GM23338 (cell line): ENCODE data around the gene C4BPB. TPM values are rescaled to one million over a fixed set of nuclear protein-coding genes. Genes with fewer than 3 reads are reported as not detected.

ENCODE experiments used
- ATAC-seq: fragments of 200-7000 bp; cut with Tn5 transposase; 3 replicates; pipeline ENCODE4 v1.9.1; 2020
- DNase-seq: peaks from one replicate; pipeline ENCODE4 v3.0.0-alpha.2; 2015; ENCODE audit warnings: low spot score
- H2AFZ ChIP-seq: fragments of 200-600 bp; sonication (generic); 2 replicates; pipeline ENCODE4 v1.8.0; 2016; ENCODE audit warnings: antibody characterized with exemption, mild to moderate bottlenecking, moderate library complexity
- H3F3A ChIP-seq: fragments of 200-600 bp; sonication (generic); replicated peaks from 2 replicates; pipeline ENCODE4 v1.8.0; 2017; ENCODE audit warnings: antibody characterized with exemption, mixed run types, low read depth
- H3K27ac ChIP-seq: fragments of 200-600 bp; sonication (generic); 2 replicates; pipeline ENCODE4 v1.6.1; 2016; ENCODE audit warnings: low read depth
- H3K27me3 ChIP-seq: fragments of 200-600 bp; sonication (generic); 2 replicates; pipeline ENCODE4 v1.8.0; 2016; ENCODE audit warnings: mild to moderate bottlenecking, mixed run types, moderate library complexity; ENCODE audit not compliant: insufficient read depth
- H3K36me3 ChIP-seq: fragments of 200-600 bp; sonication (generic); 2 replicates; pipeline ENCODE4 v1.8.0; 2016; ENCODE audit warnings: mild to moderate bottlenecking; ENCODE audit not compliant: insufficient read depth
- H3K4me1 ChIP-seq: fragments of 200-600 bp; sonication (generic); 2 replicates; pipeline ENCODE4 v1.8.0; 2016; ENCODE audit warnings: mild to moderate bottlenecking, moderate library complexity; ENCODE audit not compliant: insufficient read depth
- H3K4me2 ChIP-seq: fragments of 200-600 bp; sonication (generic); 2 replicates; pipeline ENCODE4 v1.7.1; 2017; ENCODE audit warnings: mixed run types
- H3K4me3 ChIP-seq: fragments of 200-600 bp; sonication (generic); 2 replicates; pipeline ENCODE4 v1.6.1; 2016; ENCODE audit warnings: mixed run types
- H3K79me2 ChIP-seq: fragments of 200-600 bp; sonication (generic); replicated peaks from 2 replicates; pipeline ENCODE4 v1.8.0; 2017; ENCODE audit warnings: mild to moderate bottlenecking; ENCODE audit not compliant: insufficient read depth
- H3K9me2 ChIP-seq: fragments of 200-600 bp; sonication (generic); 2 replicates; pipeline ENCODE4 v1.8.0; 2017; ENCODE audit not compliant: insufficient read depth
- H4K20me1 ChIP-seq: fragments of 200-600 bp; sonication (generic); replicated peaks from 2 replicates; pipeline ENCODE4 v1.8.0; 2017; ENCODE audit warnings: mild to moderate bottlenecking; ENCODE audit not compliant: insufficient read depth
- H3K27ac Mint-ChIP-seq: 2 replicates; pipeline ENCODE4 v1.8.0; 2020; ENCODE audit warnings: inconsistent platforms, mild to moderate bottlenecking, moderate library complexity, mixed read lengths
- H3K27me3 Mint-ChIP-seq: 3 replicates; pipeline ENCODE4 v1.8.0; 2022; ENCODE audit warnings: low read depth, mild to moderate bottlenecking, moderate library complexity, mixed read lengths, inconsistent platforms; ENCODE audit not compliant: insufficient read depth, poor library complexity
- H3K36me3 Mint-ChIP-seq: 3 replicates; pipeline ENCODE4 v1.8.0; 2021; ENCODE audit warnings: low read depth, mild to moderate bottlenecking, inconsistent platforms, moderate library complexity, mixed read lengths
- H3K4me1 Mint-ChIP-seq: 3 replicates; pipeline ENCODE4 v1.8.0; 2020; ENCODE audit warnings: mild to moderate bottlenecking, inconsistent platforms, mixed read lengths
- H3K4me3 Mint-ChIP-seq: 3 replicates; pipeline ENCODE4 v1.8.0; 2021; ENCODE audit warnings: moderate library complexity, mild to moderate bottlenecking, inconsistent platforms, mixed read lengths
- H3K9me3 Mint-ChIP-seq: 3 replicates; pipeline ENCODE4 v1.8.0; 2020; ENCODE audit warnings: moderate library complexity, mild to moderate bottlenecking, inconsistent platforms, mixed read lengths
- CREB1 ChIP-seq: fragments of 250-450 bp; sonication (Bioruptor Pico); IDR thresholded peaks from 2 replicates; pipeline ENCODE4 v1.5.0; 2020; ENCODE audit warnings: low read depth, mild to moderate bottlenecking, moderate library complexity
- CTCF ChIP-seq, 2 experiments: fragments of 200-600 bp in 1 of 2; sonication (generic) in 1 of 2; conservative IDR thresholded peaks; 2 replicates each; pipeline versions ENCODE4 v1.5.1 to v1.6.1; 2016 to 2017; ENCODE audit warnings: antibody characterized with exemption in 2 of 2, low read depth in 2 of 2, mild to moderate bottlenecking in 2 of 2, moderate library complexity in 1 of 2
- ETS1 ChIP-seq: IDR thresholded peaks from 2 replicates; pipeline ENCODE4 v1.6.1; 2016; ENCODE audit warnings: antibody characterized with exemption
- EZH2 ChIP-seq: fragments of 200-600 bp; sonication (generic); IDR thresholded peaks from one replicate; pipeline ENCODE4 v1.8.0; 2017; ENCODE audit warnings: antibody characterized with exemption, mild to moderate bottlenecking, low read depth; ENCODE audit not compliant: unreplicated experiment
- EZH2phosphoT487 ChIP-seq: fragments of 200-600 bp; sonication (generic); IDR thresholded peaks from one replicate; pipeline ENCODE4 v1.8.1; 2018; ENCODE audit warnings: antibody characterized with exemption; ENCODE audit not compliant: unreplicated experiment
- JUNB ChIP-seq: IDR thresholded peaks from one replicate; pipeline ENCODE4 v1.6.1; 2016; ENCODE audit warnings: antibody characterized with exemption; ENCODE audit not compliant: unreplicated experiment
- NANOG ChIP-seq: IDR thresholded peaks from 2 replicates; pipeline ENCODE4 v1.6.1; 2016; ENCODE audit warnings: antibody characterized with exemption, borderline replicate concordance
- POLR2AphosphoS5 ChIP-seq: IDR thresholded peaks from 2 replicates; pipeline ENCODE4 v1.6.1; 2016; ENCODE audit warnings: antibody characterized with exemption, low read depth
- REST ChIP-seq: IDR thresholded peaks from one replicate; pipeline ENCODE4 v1.6.1; 2018; ENCODE audit warnings: antibody characterized with exemption; ENCODE audit not compliant: unreplicated experiment
- STAT1 ChIP-seq: IDR thresholded peaks from one replicate; pipeline ENCODE4 v1.6.1; 2016; ENCODE audit warnings: antibody characterized with exemption; ENCODE audit not compliant: unreplicated experiment
- ZNF114 ChIP-seq: fragments of 250-450 bp; sonication (Bioruptor Pico); IDR thresholded peaks from 2 replicates; pipeline ENCODE4 v1.5.0; 2020; ENCODE audit warnings: mild to moderate bottlenecking, moderate library complexity
- ZNF331 ChIP-seq: fragments of 250-450 bp; sonication (Bioruptor Pico); IDR thresholded peaks from 2 replicates; pipeline ENCODE4 v1.5.0; 2020; ENCODE audit warnings: low read depth, mild to moderate bottlenecking, moderate library complexity
- ZNF462 ChIP-seq: fragments of 250-450 bp; sonication (Bioruptor Pico); IDR thresholded peaks from 2 replicates; pipeline ENCODE4 v1.5.0; 2020; ENCODE audit warnings: mild to moderate bottlenecking, moderate library complexity
- polyA plus RNA-seq: library from polyadenylated mRNA; unstranded; fragments of >200 nt; fragmentation: Nextera tagmentation; extraction: Ambion mirVana; gene quantifications from 2 replicates; pipeline ENCODE4 v1.2.1, GENCODE V29; 2016
- total RNA-seq: library from RNA; depleted of rRNA; stranded (reverse); fragments of >200 nt; shearing (Covaris generic); gene quantifications from 2 replicates; pipeline ENCODE4 v1.2.3, GENCODE V29; 2014

The C4BPB gene
- total and polyA plus RNA-seq, 2 experiments from 2014 or later, result not detected

- TF ChIP-seq REST (no peak), JUNB (no peak)
Measured at GRCh38 chr1:207139616-207140015, 51.0 kb downstream of the C4BPB start (continued).

- Histone ChIP-seq H3K4me1 (no peaks in the 10 kb centered on the region), H3K27ac (no peak overlapping the region), H3K36me3 (no peaks in the 10 kb centered on the region), H3K4me2 (no peak overlapping the region), H3K4me3 (no peak overlapping the region), H3F3A (no peaks in the 10 kb centered on the region), H3K79me2 (no peaks in the 10 kb centered on the region), H4K20me1 (no peaks in the 10 kb centered on the region), H3K9me2 (peaks cover 6% of the 10 kb centered on the region; the same call in 1 of the 2 replicates), H3K27me3 (no peaks in the 10 kb centered on the region), H2AFZ (no peak overlapping the region)
- no peak overlapping the region for H3K27ac Mint-ChIP-seq
- no peaks in the 10 kb centered on the region for H3K36me3 Mint-ChIP-seq
- H3K9me3 Mint-ChIP-seq, result no peaks in the 10 kb centered on the region
- no peak overlapping the region for H3K4me3 Mint-ChIP-seq
- H3K4me1 Mint-ChIP-seq, result no peaks in the 10 kb centered on the region
- H3K27me3 Mint-ChIP-seq, result no peaks in the 10 kb centered on the region
- no peak for ATAC-seq
- DNase-seq, result no peak
- no peak for TF ChIP-seq ZNF114 (CRISPR knock-in tag)
- no peak for TF ChIP-seq CREB1 (CRISPR knock-in tag)
- no peak for TF ChIP-seq ZNF462 (CRISPR knock-in tag)
- no peak for TF ChIP-seq NANOG
- TF ChIP-seq EZH2, result no peak
- TF ChIP-seq POLR2AphosphoS5, result no peak
- no peak for TF ChIP-seq ETS1
- TF ChIP-seq JUNB, result no peak
- no peak for TF ChIP-seq CTCF (conservative IDR thresholded peaks at IDR 0.05; ENCODE audit: low read depth in 2 of 2)
- no peak for TF ChIP-seq EZH2phosphoT487
- TF ChIP-seq ZNF331, result no peak
- no peak for TF ChIP-seq STAT1
Measured at GRCh38 chr1:207140536-207140935, 51.9 kb downstream of the C4BPB start.
